ENCODE results near the gene PRAME.

GRCh38 chr22:22533417-22533816, 25.6 kb downstream of the PRAME start:
- TF ChIP-seq GATA2 (IDR thresholded peaks at IDR 0.05; ENCODE audit: low read depth, low read length) (no peak), GATA3 (IDR thresholded peaks at IDR 0.05; ENCODE audit: low read depth, low read length) (no peak)
